Erythroblast (primary cell): Measurements from ENCODE around the gene DPP7.

Experiments used
- GATA1 ChIP-seq: IDR thresholded peaks from 2 replicates; pipeline ENCODE4 v1.6.1; 2011; ENCODE audit warnings: low read depth, mild to moderate bottlenecking, control low read depth, low read length, moderate library complexity
- POLR2A ChIP-seq: IDR thresholded peaks from 2 replicates; pipeline ENCODE4 v1.6.1; 2011; ENCODE audit warnings: mild to moderate bottlenecking, low read length

DNA sequence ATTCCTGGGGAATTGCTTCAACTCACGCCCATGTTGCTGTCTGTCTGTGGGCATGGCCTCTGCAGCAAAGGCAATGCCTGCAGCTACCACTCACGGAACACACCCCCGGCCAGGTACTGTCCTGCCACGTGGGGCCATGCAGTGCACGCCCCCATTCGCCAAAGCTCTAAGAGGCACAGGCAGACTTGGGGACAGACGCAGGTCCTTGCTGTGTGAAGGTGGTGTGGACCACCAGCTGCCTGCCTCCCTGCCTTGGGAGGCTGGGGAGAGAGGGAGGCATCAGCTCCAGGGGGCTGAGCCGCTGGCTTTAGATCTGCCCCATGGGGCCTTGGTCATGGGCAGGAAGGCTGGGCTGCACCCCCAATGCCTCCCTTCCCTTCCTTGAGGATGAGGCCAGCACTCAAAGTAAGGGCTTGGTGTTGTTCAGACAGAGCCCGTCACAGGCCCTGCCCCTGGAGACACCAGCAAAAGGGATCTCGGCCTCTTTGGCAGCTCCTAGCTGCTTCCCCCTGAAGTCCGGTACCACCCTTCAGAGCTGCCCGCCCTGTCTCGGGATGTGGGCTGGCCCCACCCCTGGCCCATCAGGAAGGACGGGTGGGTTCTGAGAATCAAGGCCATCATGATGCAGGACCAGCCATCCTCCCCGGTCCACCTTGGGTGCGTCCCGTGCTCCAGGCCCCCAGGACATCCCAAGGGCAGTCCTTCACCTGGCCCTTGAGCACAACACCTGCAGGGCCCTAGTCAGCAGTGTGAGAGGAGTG lies 26.7 kb upstream of the DPP7 start:
- TF ChIP-seq POLR2A: no peak
- TF ChIP-seq GATA1: no peak
